SK-N-SH treated with all-trans-retinoic acid at 6 μM for 48 hours (cell line): ENCODE results near the gene ABCC9.

Source experiments
- ATAC-seq: fragments of 200-7000 bp; cut with Tn5 transposase; 3 replicates; pipeline ENCODE4 v1.9.1; 2020; ENCODE audit warnings: mild to moderate bottlenecking, moderate library complexity
- ARNTL ChIP-seq: fragments of 450-650 bp; formaldehyde crosslinking; IDR thresholded peaks from 2 replicates; pipeline ENCODE4 v1.5.0; 2020; ENCODE audit warnings: low read depth, mild to moderate bottlenecking, moderate library complexity, borderline replicate concordance
- BACH2 ChIP-seq: fragments of 250-450 bp; sonication (Bioruptor Pico); IDR thresholded peaks from 2 replicates; pipeline ENCODE4 v1.9.0; 2021; ENCODE audit warnings: mild to moderate bottlenecking, borderline replicate concordance
- CSDC2 ChIP-seq: fragments of 250-450 bp; sonication (Bioruptor Pico); IDR thresholded peaks from 2 replicates; pipeline ENCODE4 v1.5.0; 2020; ENCODE audit warnings: mild to moderate bottlenecking, moderate library complexity
- ESRRG ChIP-seq: fragments of 250-450 bp; sonication (Bioruptor Pico); IDR thresholded peaks from 2 replicates; pipeline ENCODE4 v1.6.1; 2021; ENCODE audit warnings: mild to moderate bottlenecking
- GLIS3 ChIP-seq: fragments of 250-450 bp; sonication (Bioruptor Pico); IDR thresholded peaks from 2 replicates; pipeline ENCODE4 v1.5.0; 2020; ENCODE audit warnings: mild to moderate bottlenecking, moderate library complexity
- OSR1 ChIP-seq: fragments of 250-450 bp; sonication (Bioruptor Pico); IDR thresholded peaks from 2 replicates; pipeline ENCODE4 v1.8.0; 2022; ENCODE audit warnings: moderate library complexity, mild to moderate bottlenecking, inconsistent platforms
- PPARA ChIP-seq: fragments of 250-450 bp; sonication (Bioruptor Pico); IDR thresholded peaks from 2 replicates; pipeline ENCODE4 v1.5.0; 2020; ENCODE audit warnings: mild to moderate bottlenecking, borderline replicate concordance
- RARB ChIP-seq: fragments of 250-450 bp; sonication (Bioruptor Pico); IDR thresholded peaks from 2 replicates; pipeline ENCODE4 v1.8.0; 2021; ENCODE audit warnings: mild to moderate bottlenecking, moderate library complexity
- SNAI2 ChIP-seq: fragments of 250-450 bp; sonication (Bioruptor Pico); IDR thresholded peaks from 2 replicates; pipeline ENCODE4 v1.5.0; 2020; ENCODE audit warnings: mild to moderate bottlenecking, moderate library complexity
- TCF4 ChIP-seq: fragments of 250-450 bp; sonication (Bioruptor Pico); IDR thresholded peaks from 2 replicates; pipeline ENCODE4 v1.8.0; 2021; ENCODE audit warnings: mild to moderate bottlenecking, moderate library complexity, borderline replicate concordance
- TOX ChIP-seq: fragments of 250-450 bp; sonication (Bioruptor Pico); IDR thresholded peaks from 2 replicates; pipeline ENCODE4 v1.8.0; 2021; ENCODE audit warnings: mild to moderate bottlenecking, moderate library complexity, borderline replicate concordance
- ZC3H10 ChIP-seq: fragments of 250-450 bp; sonication (Bioruptor Pico); IDR thresholded peaks from 2 replicates; pipeline ENCODE4 v1.5.1; 2021; ENCODE audit warnings: mild to moderate bottlenecking, moderate library complexity
- ZFP3 ChIP-seq: fragments of 250-450 bp; sonication (Bioruptor Pico); IDR thresholded peaks from 2 replicates; pipeline ENCODE4 v1.5.0; 2020; ENCODE audit warnings: mild to moderate bottlenecking, moderate library complexity
- ZFP30 ChIP-seq: fragments of 450-650 bp; formaldehyde crosslinking; IDR thresholded peaks from 2 replicates; pipeline ENCODE4 v1.5.0; 2022; ENCODE audit warnings: mild to moderate bottlenecking, moderate library complexity
- ZNF565 ChIP-seq: fragments of 450-650 bp; formaldehyde crosslinking; conservative IDR thresholded peaks from 2 replicates; pipeline ENCODE4 v1.5.0; 2020; ENCODE audit warnings: low read depth, mild to moderate bottlenecking, moderate library complexity
- ZNF70 ChIP-seq: fragments of 450-650 bp; formaldehyde crosslinking; IDR thresholded peaks from 2 replicates; pipeline ENCODE4 v1.5.0; 2020; ENCODE audit warnings: mild to moderate bottlenecking, moderate library complexity
- ZNF8 ChIP-seq: fragments of 450-650 bp; formaldehyde crosslinking; IDR thresholded peaks from 2 replicates; pipeline ENCODE4 v1.5.0; 2020; ENCODE audit warnings: mild to moderate bottlenecking, moderate library complexity
- TF ChIP-seq, protein P1 (sequence below): fragments of 250-450 bp; sonication (Bioruptor Pico); IDR thresholded peaks from 2 replicates; pipeline ENCODE4 v1.5.1; 2021; ENCODE audit warnings: mild to moderate bottlenecking, moderate library complexity
- TF ChIP-seq, protein P2 (sequence below): fragments of 250-450 bp; sonication (Bioruptor Pico); IDR thresholded peaks from 2 replicates; pipeline ENCODE4 v1.8.0; 2020; ENCODE audit warnings: mild to moderate bottlenecking, moderate library complexity, borderline replicate concordance
- TF ChIP-seq, protein P3 (sequence below): fragments of 250-450 bp; sonication (Bioruptor Pico); IDR thresholded peaks from 2 replicates; pipeline ENCODE4 v1.5.0; 2020; ENCODE audit warnings: mild to moderate bottlenecking, moderate library complexity
- TF ChIP-seq, protein P4 (sequence below): fragments of 250-450 bp; sonication (Bioruptor Pico); IDR thresholded peaks from 2 replicates; pipeline ENCODE4 v1.5.1; 2020; ENCODE audit warnings: low read depth, mild to moderate bottlenecking, moderate library complexity
- TF ChIP-seq, protein P5 (sequence below): fragments of 250-450 bp; sonication (Bioruptor Pico); IDR thresholded peaks from 2 replicates; pipeline ENCODE4 v1.8.0; 2021; ENCODE audit warnings: low read depth, mild to moderate bottlenecking, moderate library complexity, borderline replicate concordance

ABCC9 gene

DNA sequence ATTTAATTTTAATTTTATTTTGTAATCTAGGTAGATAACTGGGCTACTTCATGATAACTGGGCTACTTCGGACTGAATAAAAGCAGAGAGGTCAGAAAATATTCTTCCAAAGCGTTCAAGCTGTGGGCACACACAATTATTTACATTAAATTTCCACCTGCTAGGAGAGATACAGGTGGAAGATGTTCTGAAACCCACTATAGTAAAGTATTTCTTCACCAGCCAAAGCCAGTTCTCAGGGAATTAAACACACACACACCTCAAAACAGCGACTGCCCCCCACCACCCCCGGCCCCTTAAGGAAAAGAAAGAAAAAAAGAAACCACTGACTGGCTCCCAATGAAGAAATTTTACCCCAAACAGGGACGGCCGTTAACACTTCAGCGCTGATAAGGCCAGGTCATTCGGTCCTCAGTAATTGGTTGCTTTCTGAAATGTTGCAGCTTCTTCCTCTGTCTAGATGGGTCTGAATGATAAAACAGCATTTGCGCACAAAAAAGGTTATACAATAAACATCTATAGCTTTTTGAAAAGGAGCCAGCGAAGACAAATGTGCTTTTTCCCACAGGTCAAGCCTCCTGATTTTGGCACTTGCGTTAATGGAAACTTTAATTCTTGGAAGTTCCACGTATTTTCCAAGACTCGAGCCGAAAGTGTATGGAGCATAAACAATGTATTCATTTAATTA, 165.9 kb downstream of the ABCC9 start:
- TF ChIP-seq ZC3H10 (no peak), TOX (CRISPR knock-in tag) (no peak), ARNTL (no peak), SNAI2 (CRISPR knock-in tag) (no peak), ZFP3 (CRISPR knock-in tag) (no peak), BACH2 (CRISPR knock-in tag) (no peak), PPARA (CRISPR knock-in tag) (no peak), ZNF70 (CRISPR knock-in tag) (no peak), ZFP30 (CRISPR knock-in tag) (no peak), CSDC2 (no peak), ESRRG (CRISPR knock-in tag) (no peak), ZNF8 (CRISPR knock-in tag) (no peak)
- TF ChIP-seq, protein P1, sequence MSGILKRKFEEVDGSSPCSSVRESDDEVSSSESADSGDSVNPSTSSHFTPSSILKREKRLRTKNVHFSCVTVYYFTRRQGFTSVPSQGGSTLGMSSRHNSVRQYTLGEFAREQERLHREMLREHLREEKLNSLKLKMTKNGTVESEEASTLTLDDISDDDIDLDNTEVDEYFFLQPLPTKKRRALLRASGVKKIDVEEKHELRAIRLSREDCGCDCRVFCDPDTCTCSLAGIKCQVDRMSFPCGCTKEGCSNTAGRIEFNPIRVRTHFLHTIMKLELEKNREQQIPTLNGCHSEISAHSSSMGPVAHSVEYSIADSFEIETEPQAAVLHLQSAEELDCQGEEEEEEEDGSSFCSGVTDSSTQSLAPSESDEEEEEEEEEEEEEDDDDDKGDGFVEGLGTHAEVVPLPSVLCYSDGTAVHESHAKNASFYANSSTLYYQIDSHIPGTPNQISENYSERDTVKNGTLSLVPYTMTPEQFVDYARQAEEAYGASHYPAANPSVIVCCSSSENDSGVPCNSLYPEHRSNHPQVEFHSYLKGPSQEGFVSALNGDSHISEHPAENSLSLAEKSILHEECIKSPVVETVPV (CRISPR knock-in tag): no peak
- TF ChIP-seq, protein P2, sequence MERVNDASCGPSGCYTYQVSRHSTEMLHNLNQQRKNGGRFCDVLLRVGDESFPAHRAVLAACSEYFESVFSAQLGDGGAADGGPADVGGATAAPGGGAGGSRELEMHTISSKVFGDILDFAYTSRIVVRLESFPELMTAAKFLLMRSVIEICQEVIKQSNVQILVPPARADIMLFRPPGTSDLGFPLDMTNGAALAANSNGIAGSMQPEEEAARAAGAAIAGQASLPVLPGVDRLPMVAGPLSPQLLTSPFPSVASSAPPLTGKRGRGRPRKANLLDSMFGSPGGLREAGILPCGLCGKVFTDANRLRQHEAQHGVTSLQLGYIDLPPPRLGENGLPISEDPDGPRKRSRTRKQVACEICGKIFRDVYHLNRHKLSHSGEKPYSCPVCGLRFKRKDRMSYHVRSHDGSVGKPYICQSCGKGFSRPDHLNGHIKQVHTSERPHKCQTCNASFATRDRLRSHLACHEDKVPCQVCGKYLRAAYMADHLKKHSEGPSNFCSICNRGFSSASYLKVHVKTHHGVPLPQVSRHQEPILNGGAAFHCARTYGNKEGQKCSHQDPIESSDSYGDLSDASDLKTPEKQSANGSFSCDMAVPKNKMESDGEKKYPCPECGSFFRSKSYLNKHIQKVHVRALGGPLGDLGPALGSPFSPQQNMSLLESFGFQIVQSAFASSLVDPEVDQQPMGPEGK (CRISPR knock-in tag): no peak
- ATAC-seq: no peak

DNA sequence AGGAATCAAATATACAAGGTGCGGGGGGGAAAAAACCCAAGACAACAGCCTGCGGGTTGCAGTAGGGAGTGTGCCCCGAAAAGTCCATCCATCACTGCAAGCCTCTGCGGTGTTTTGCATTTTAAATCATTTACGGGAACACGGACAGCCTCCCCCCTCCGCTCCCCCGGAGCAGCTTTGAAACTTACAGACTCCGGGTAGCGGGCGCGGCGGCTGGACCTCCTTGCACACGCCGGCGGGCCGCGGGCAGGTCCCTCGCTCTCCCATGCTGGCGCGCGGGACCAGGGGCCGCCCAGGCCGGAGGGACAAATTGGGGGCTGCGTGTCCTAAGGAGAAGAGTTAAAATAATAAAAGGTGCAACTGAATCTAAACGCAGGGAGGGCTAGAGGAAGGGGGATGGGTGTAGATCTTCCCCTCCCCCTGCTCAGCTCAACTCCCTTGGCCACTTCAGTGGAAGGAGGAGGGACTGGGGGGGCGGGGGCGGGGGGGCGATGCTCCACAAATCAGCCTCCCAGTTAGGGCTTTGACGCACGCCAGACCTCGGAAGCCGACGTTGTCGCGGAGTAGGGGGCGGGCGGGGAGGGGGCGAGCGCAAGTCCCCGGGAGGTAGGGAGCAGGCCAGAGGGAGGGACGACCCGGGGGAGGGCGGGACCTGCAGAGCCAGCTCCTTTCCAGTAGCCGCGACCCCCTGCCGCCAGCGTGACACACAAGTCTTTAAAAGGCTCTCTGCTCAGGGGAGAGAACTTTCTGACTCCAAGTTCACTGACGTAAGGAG, 166.7 kb downstream of the ABCC9 start, which contains the start of gene KCNJ8:
TSS of gene KCNJ8 (minus strand) at position 349 of the 775 bp plus-strand sequence. CDS start 1,090 bp downstream, outside the sequence.
- ATAC-seq: peak; percentile 59
- TF ChIP-seq, protein P1 (CRISPR knock-in tag): no peak
- TF ChIP-seq, protein P3, sequence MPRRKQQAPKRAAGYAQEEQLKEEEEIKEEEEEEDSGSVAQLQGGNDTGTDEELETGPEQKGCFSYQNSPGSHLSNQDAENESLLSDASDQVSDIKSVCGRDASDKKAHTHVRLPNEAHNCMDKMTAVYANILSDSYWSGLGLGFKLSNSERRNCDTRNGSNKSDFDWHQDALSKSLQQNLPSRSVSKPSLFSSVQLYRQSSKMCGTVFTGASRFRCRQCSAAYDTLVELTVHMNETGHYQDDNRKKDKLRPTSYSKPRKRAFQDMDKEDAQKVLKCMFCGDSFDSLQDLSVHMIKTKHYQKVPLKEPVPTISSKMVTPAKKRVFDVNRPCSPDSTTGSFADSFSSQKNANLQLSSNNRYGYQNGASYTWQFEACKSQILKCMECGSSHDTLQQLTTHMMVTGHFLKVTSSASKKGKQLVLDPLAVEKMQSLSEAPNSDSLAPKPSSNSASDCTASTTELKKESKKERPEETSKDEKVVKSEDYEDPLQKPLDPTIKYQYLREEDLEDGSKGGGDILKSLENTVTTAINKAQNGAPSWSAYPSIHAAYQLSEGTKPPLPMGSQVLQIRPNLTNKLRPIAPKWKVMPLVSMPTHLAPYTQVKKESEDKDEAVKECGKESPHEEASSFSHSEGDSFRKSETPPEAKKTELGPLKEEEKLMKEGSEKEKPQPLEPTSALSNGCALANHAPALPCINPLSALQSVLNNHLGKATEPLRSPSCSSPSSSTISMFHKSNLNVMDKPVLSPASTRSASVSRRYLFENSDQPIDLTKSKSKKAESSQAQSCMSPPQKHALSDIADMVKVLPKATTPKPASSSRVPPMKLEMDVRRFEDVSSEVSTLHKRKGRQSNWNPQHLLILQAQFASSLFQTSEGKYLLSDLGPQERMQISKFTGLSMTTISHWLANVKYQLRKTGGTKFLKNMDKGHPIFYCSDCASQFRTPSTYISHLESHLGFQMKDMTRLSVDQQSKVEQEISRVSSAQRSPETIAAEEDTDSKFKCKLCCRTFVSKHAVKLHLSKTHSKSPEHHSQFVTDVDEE (CRISPR knock-in tag): no peak
- no peak for TF ChIP-seq ZNF70 (CRISPR knock-in tag)
- no peak for TF ChIP-seq PPARA (CRISPR knock-in tag)
- TF ChIP-seq ZFP30 (CRISPR knock-in tag): no peak
- no peak for TF ChIP-seq RARB (CRISPR knock-in tag)
- TF ChIP-seq TOX (CRISPR knock-in tag): no peak
- no peak for TF ChIP-seq CSDC2
- TF ChIP-seq, protein P4, sequence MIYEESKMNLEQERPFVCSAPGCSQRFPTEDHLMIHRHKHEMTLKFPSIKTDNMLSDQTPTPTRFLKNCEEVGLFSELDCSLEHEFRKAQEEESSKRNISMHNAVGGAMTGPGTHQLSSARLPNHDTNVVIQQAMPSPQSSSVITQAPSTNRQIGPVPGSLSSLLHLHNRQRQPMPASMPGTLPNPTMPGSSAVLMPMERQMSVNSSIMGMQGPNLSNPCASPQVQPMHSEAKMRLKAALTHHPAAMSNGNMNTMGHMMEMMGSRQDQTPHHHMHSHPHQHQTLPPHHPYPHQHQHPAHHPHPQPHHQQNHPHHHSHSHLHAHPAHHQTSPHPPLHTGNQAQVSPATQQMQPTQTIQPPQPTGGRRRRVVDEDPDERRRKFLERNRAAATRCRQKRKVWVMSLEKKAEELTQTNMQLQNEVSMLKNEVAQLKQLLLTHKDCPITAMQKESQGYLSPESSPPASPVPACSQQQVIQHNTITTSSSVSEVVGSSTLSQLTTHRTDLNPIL: no peak
- TF ChIP-seq ZNF565 (CRISPR knock-in tag): no peak
- TF ChIP-seq TCF4 (CRISPR knock-in tag): no peak
- no peak for TF ChIP-seq ARNTL
- TF ChIP-seq BACH2 (CRISPR knock-in tag): no peak
- TF ChIP-seq GLIS3 (CRISPR knock-in tag): no peak
- TF ChIP-seq, protein P5, sequence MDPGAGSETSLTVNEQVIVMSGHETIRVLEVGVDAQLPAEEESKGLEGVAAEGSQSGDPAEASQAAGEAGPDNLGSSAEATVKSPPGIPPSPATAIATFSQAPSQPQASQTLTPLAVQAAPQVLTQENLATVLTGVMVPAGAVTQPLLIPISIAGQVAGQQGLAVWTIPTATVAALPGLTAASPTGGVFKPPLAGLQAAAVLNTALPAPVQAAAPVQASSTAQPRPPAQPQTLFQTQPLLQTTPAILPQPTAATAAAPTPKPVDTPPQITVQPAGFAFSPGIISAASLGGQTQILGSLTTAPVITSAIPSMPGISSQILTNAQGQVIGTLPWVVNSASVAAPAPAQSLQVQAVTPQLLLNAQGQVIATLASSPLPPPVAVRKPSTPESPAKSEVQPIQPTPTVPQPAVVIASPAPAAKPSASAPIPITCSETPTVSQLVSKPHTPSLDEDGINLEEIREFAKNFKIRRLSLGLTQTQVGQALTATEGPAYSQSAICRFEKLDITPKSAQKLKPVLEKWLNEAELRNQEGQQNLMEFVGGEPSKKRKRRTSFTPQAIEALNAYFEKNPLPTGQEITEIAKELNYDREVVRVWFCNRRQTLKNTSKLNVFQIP (CRISPR knock-in tag): no peak
- TF ChIP-seq, protein P2 (CRISPR knock-in tag): no peak
- TF ChIP-seq ZC3H10: no peak
- no peak for TF ChIP-seq ZNF8 (CRISPR knock-in tag)
- TF ChIP-seq OSR1 (CRISPR knock-in tag): no peak
